ENCODE results near the gene ZNF580. TPM values are rescaled to one million over a fixed set of nuclear protein-coding genes. Genes with fewer than 3 reads are reported as not detected.
A peak's percentile ranks its signal among the peaks of the same experiment; 100 is the strongest.

Gene ZNF580
- total and polyA plus RNA-seq, 10 of the 15 experiments (the other 5 are each of a cell fraction or from before 2014, with no cell fraction given) = 2.3 to 31.8 (median 10.0) TPM

GRCh38 chr19:55678121-55678671 is 37.4 kb downstream of the ZNF580 start (continued):
- TF ChIP-seq PBX3 (IDR thresholded peaks at IDR 0.05; ENCODE audit: insufficient replicate concordance, low read depth, low read length) (no peak), MXI1 (IDR thresholded peaks at IDR 0.05; ENCODE audit: low read depth, low read length) (peak; percentile 87), BCL11A (IDR thresholded peaks at IDR 0.05; ENCODE audit: low read depth, low read length) (no peak; the same call in 1 of the 2 replicates), POLR2AphosphoS5 (IDR thresholded peaks at IDR 0.05; ENCODE audit: low read length) (peak; percentile 73; the same call in 1 of the 2 replicates), SMAD5 (IDR thresholded peaks at IDR 0.05; ENCODE audit: low read depth) (no peak), ZNF384 (IDR thresholded peaks at IDR 0.05; ENCODE audit: borderline replicate concordance, low read depth, low read length) (no peak), ZNF217 (IDR thresholded peaks at IDR 0.05) (peak; percentile 85), CBX5 (IDR thresholded peaks at IDR 0.05; ENCODE audit: low read depth) (peak; percentile 76; the same call in 1 of the 2 replicates), MLLT1 (IDR thresholded peaks at IDR 0.05) (no peak; the same call in none of the 2 replicates), RFX5 (IDR thresholded peaks at IDR 0.05; ENCODE audit: low read depth, low read length) (0 out of 2 replicates have a peak, but pooled peaks have one; percentile 45), EGR1 (IDR thresholded peaks at IDR 0.05; ENCODE audit: borderline replicate concordance in 1 of 2, low read depth in 2 of 2, low read length in 2 of 2) (peak in 1 of 2 experiments; percentile 45; a peak in 1 of 3 replicates), GABPA (IDR thresholded peaks at IDR 0.05; ENCODE audit: low read depth) (0 out of 2 replicates have a peak, but pooled peaks have one; percentile 52), JUND (IDR thresholded peaks at IDR 0.05; ENCODE audit: low read depth, low read length) (no peak), PML (IDR thresholded peaks at IDR 0.05; ENCODE audit: low read length) (no peak), SREBF2 (IDR thresholded peaks at IDR 0.05; ENCODE audit: low read length) (no peak), FOXM1 (IDR thresholded peaks at IDR 0.05; ENCODE audit: low read depth, low read length) (peak; percentile 73; the same call in 1 of the 2 replicates), RCOR1 (conservative IDR thresholded peaks at IDR 0.05; ENCODE audit: low read depth, low read length) (peak; percentile 98), BHLHE40 (IDR thresholded peaks at IDR 0.05; ENCODE audit: borderline replicate concordance in 1 of 2, low read depth in 2 of 2, low read length in 1 of 2) (0 out of 4 replicates have a peak, but pooled peaks of 1 of the 2 experiments have one; percentile 16), STAT3 (IDR thresholded peaks at IDR 0.05; ENCODE audit: low read depth, low read length) (0 out of 2 replicates have a peak, but pooled peaks have one; percentile 69), EZH2 (IDR thresholded peaks at IDR 0.05; ENCODE audit: borderline replicate concordance, control insufficient read depth, low read depth, low read length) (no peak), JUNB (IDR thresholded peaks at IDR 0.05) (no peak), CHD2 (IDR thresholded peaks at IDR 0.05; ENCODE audit: borderline replicate concordance, low read depth, low read length) (peak; percentile 55; the same call in 1 of the 2 replicates), ZBTB33 (IDR thresholded peaks at IDR 0.05) (no peak)
